Nephron (organoid): Measurements from ENCODE around the gene UNC13C.

Experiments used
- H3K27ac Mint-ChIP-seq, 3 experiments: 2 replicates each; pipeline ENCODE4 v1.8.0; 2020; ENCODE audit warnings: mixed read lengths in 3 of 3, mild to moderate bottlenecking in 2 of 3, moderate library complexity in 1 of 3
- H3K27me3 Mint-ChIP-seq: 2 replicates; pipeline ENCODE4 v1.8.0; 2021; ENCODE audit warnings: low read depth, mild to moderate bottlenecking, moderate library complexity, mixed read lengths
- H3K36me3 Mint-ChIP-seq: 2 replicates; pipeline ENCODE4 v1.8.0; 2020; ENCODE audit warnings: low read depth, mixed read lengths
- H3K4me1 Mint-ChIP-seq: 2 replicates; pipeline ENCODE4 v1.8.0; 2020; ENCODE audit warnings: mixed read lengths
- H3K4me3 Mint-ChIP-seq, 3 experiments: 2 replicates each; pipeline ENCODE4 v1.8.0; 2020; ENCODE audit warnings: mild to moderate bottlenecking in 3 of 3, mixed read lengths in 3 of 3, moderate library complexity in 2 of 3
- H3K9me3 Mint-ChIP-seq: 2 replicates; pipeline ENCODE4 v1.8.0; 2020; ENCODE audit warnings: mixed read lengths
- CTCF ChIP-seq, 3 experiments: fragments of 200-600 bp; sonication (generic); IDR thresholded peaks; one replicate each; pipeline ENCODE4 v1.5.0; 2021; ENCODE audit warnings: antibody characterized with exemption in 3 of 3; ENCODE audit not compliant: unreplicated experiment in 3 of 3

The UNC13C gene

GRCh38 chr15:54566654-54567053 is 588.4 kb downstream of the UNC13C start:
- no peak for TF ChIP-seq CTCF (IDR thresholded peaks at IDR 0.05; ENCODE audit: unreplicated experiment in 3 of 3)
- Mint-ChIP-seq H3K4me1 (peaks cover 9% of the 10 kb centered on the region), H3K27me3 (no peaks in the 10 kb centered on the region), H3K27ac (peak overlapping the region in 1 of 3 experiments; percentile 48), H3K36me3 (no peaks in the 10 kb centered on the region), H3K4me3 (no peak overlapping the region), H3K9me3 (no peaks in the 10 kb centered on the region)

- Mint-ChIP-seq H3K4me3 (no peak overlapping the region), H3K4me1 (peaks cover 9% of the 10 kb centered on the region), H3K36me3 (no peaks in the 10 kb centered on the region), H3K27me3 (no peaks in the 10 kb centered on the region), H3K9me3 (no peaks in the 10 kb centered on the region), H3K27ac (peak overlapping the region in 2 of 3 experiments; percentile 8 to 26)
- TF ChIP-seq CTCF (IDR thresholded peaks at IDR 0.05; ENCODE audit: unreplicated experiment in 3 of 3): no peak
Measured at GRCh38 chr15:54567408-54568035, 589.3 kb downstream of the UNC13C start.

- H3K4me3 Mint-ChIP-seq: no peak overlapping the region
- H3K27me3 Mint-ChIP-seq: no peaks in the 10 kb centered on the region
- H3K9me3 Mint-ChIP-seq: no peaks in the 10 kb centered on the region
- no peak for TF ChIP-seq CTCF (IDR thresholded peaks at IDR 0.05; ENCODE audit: unreplicated experiment in 3 of 3)
- peaks cover 9% of the 10 kb centered on the region for H3K4me1 Mint-ChIP-seq
- no peaks in the 10 kb centered on the region for H3K36me3 Mint-ChIP-seq
- no peak overlapping the region for H3K27ac Mint-ChIP-seq
Measured at GRCh38 chr15:54568381-54568780, 590.1 kb downstream of the UNC13C start.

- Mint-ChIP-seq H3K4me3 (no peak overlapping the region), H3K9me3 (no peaks in the 10 kb centered on the region), H3K36me3 (no peaks in the 10 kb centered on the region), H3K4me1 (peaks cover 8% of the 10 kb centered on the region), H3K27me3 (no peaks in the 10 kb centered on the region), H3K27ac (no peak overlapping the region)
- TF ChIP-seq CTCF (IDR thresholded peaks at IDR 0.05; ENCODE audit: unreplicated experiment in 3 of 3): no peak
Measured at GRCh38 chr15:54571576-54571975, 593.3 kb downstream of the UNC13C start.

GRCh38 chr15:54575586-54575985 is 597.3 kb downstream of the UNC13C start:
- no peaks in the 10 kb centered on the region for H3K9me3 Mint-ChIP-seq
- no peak for TF ChIP-seq CTCF (IDR thresholded peaks at IDR 0.05; ENCODE audit: unreplicated experiment in 3 of 3)
- H3K27ac Mint-ChIP-seq: no peak overlapping the region
- H3K4me3 Mint-ChIP-seq: no peak overlapping the region
- no peaks in the 10 kb centered on the region for H3K36me3 Mint-ChIP-seq
- no peaks in the 10 kb centered on the region for H3K27me3 Mint-ChIP-seq
- H3K4me1 Mint-ChIP-seq: peaks cover 10% of the 10 kb centered on the region

GRCh38 chr15:54576298-54576935 is 598.2 kb downstream of the UNC13C start:
- Mint-ChIP-seq H3K9me3 (peaks cover 3% of the 10 kb centered on the region), H3K36me3 (no peaks in the 10 kb centered on the region), H3K27me3 (no peaks in the 10 kb centered on the region), H3K27ac (no peak overlapping the region), H3K4me1 (peaks cover 10% of the 10 kb centered on the region), H3K4me3 (no peak overlapping the region)
- no peak for TF ChIP-seq CTCF (IDR thresholded peaks at IDR 0.05; ENCODE audit: unreplicated experiment in 3 of 3)
